Lower leg skin (tissue), 3 donors: ENCODE data around the gene CABP4.

ENCODE experiments used
- POLR2A ChIP-seq, 2 donors: fragments of 450-650 bp; IDR thresholded peaks; one replicate each; pipeline ENCODE4 v1.6.1; 2016 to 2017; ENCODE audit warnings: antibody characterized with exemption in 2 of 2, mild to moderate bottlenecking in 1 of 2, moderate library complexity in 1 of 2
- TF ChIP-seq, protein P1 (sequence below), 3 donors: fragments of 450-650 bp; IDR thresholded peaks; one replicate each; pipeline ENCODE4 v1.5.1; 2016; ENCODE audit warnings: antibody characterized with exemption in 3 of 3, mild to moderate bottlenecking in 3 of 3, moderate library complexity in 2 of 3

DNA sequence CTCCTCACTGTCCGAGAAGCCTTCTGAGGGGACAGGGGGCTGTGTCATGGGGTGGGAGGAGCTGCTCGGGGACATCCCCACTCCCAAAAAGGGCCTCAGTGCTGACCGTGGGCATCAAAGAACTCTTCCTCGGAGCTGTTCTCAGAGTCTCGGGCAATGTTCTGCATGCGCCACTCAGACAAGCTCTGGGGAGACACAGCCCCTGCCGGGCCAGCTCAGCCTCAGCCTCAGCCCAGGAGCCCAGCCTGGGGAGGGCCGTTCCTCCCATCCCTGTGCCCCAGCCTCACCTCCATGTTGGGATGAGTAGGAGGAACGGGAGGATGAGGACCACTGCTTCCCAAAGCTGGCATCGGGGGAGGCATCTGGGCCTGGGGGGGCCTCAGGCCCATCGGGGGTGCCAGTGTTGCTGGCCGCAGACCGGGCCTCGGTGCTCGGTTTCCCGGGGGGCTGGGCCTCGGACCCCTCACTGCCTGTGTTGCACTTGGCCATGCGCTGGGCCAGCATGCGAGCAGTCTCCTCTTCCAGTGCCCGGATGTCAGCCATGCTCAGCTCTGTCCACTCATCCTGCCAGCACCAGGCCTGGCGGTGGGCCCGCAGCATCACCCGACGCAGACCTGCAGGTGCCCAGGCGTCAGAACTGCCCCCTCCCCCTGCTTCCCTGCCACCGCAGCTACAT is 44.8 kb downstream of the CABP4 start:
- TF ChIP-seq, protein P1, sequence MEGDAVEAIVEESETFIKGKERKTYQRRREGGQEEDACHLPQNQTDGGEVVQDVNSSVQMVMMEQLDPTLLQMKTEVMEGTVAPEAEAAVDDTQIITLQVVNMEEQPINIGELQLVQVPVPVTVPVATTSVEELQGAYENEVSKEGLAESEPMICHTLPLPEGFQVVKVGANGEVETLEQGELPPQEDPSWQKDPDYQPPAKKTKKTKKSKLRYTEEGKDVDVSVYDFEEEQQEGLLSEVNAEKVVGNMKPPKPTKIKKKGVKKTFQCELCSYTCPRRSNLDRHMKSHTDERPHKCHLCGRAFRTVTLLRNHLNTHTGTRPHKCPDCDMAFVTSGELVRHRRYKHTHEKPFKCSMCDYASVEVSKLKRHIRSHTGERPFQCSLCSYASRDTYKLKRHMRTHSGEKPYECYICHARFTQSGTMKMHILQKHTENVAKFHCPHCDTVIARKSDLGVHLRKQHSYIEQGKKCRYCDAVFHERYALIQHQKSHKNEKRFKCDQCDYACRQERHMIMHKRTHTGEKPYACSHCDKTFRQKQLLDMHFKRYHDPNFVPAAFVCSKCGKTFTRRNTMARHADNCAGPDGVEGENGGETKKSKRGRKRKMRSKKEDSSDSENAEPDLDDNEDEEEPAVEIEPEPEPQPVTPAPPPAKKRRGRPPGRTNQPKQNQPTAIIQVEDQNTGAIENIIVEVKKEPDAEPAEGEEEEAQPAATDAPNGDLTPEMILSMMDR (IDR thresholded peaks at IDR 0.05): no peak
- TF ChIP-seq POLR2A (IDR thresholded peaks at IDR 0.05): no peak
